Endothelial cell (in vitro differentiated cells): ENCODE measurements around the gene LRWD1. TPM values are rescaled to one million over a fixed set of nuclear protein-coding genes. Genes with fewer than 3 reads are reported as not detected.
"Not testable (repeated sequence)": the region's sequence is repeated elsewhere in the genome, so short reads cannot be mapped to it uniquely, and the experiment has no call there.

Experiments used
- DNase-seq: peaks from one replicate; pipeline ENCODE4 v3.0.0; 2021; ENCODE audit warnings: low spot score
- H3K27ac Mint-ChIP-seq: one replicate; pipeline ENCODE4 v1.8.0; 2021; ENCODE audit warnings: mixed read lengths, inconsistent platforms; ENCODE audit not compliant: unreplicated experiment
- H3K27me3 Mint-ChIP-seq: one replicate; pipeline ENCODE4 v1.8.0; 2021; ENCODE audit warnings: mild to moderate bottlenecking, moderate library complexity, mixed read lengths, inconsistent platforms; ENCODE audit not compliant: unreplicated experiment
- H3K36me3 Mint-ChIP-seq: one replicate; pipeline ENCODE4 v1.8.0; 2021; ENCODE audit warnings: mild to moderate bottlenecking, low read depth, mixed read lengths, inconsistent platforms; ENCODE audit not compliant: unreplicated experiment
- H3K4me1 Mint-ChIP-seq: one replicate; pipeline ENCODE4 v1.8.0; 2021; ENCODE audit warnings: mild to moderate bottlenecking, mixed read lengths, inconsistent platforms; ENCODE audit not compliant: unreplicated experiment
- H3K4me3 Mint-ChIP-seq: one replicate; pipeline ENCODE4 v1.8.0; 2021; ENCODE audit warnings: mild to moderate bottlenecking, mixed read lengths, inconsistent platforms; ENCODE audit not compliant: unreplicated experiment
- H3K9me3 Mint-ChIP-seq: one replicate; pipeline ENCODE4 v1.8.0; 2021; ENCODE audit warnings: mixed read lengths, inconsistent platforms; ENCODE audit not compliant: unreplicated experiment
- microRNA-seq: library from miRNA; unstranded; fragments of <30 nt; microRNA quantifications from one replicate; pipeline ENCODE4, GENCODE V29; 2020; ENCODE audit not compliant: unreplicated experiment
- total RNA-seq: library from RNA; stranded (reverse); fragmentation: NEBNext Ultra II Directional; extraction: Animal tissue kit (Norgen Biotek cat#: 25700); gene quantifications from one replicate; pipeline ENCODE4 v1.2.1, GENCODE V29; 2021; ENCODE audit not compliant: unreplicated experiment

The LRWD1 gene
- total RNA-seq, 1 donor from 2014 or later = 30.3 TPM

- not testable (repeated sequence) for H3K4me3 Mint-ChIP-seq, H3K4me1 Mint-ChIP-seq, H3K9me3 Mint-ChIP-seq, H3K27me3 Mint-ChIP-seq, H3K27ac Mint-ChIP-seq, H3K36me3 Mint-ChIP-seq
- DNase-seq = peak; percentile 18
Observed at GRCh38 chr7:102512642-102513221, 47.9 kb downstream of the LRWD1 start.

- not testable (repeated sequence) for H3K27me3 Mint-ChIP-seq, H3K9me3 Mint-ChIP-seq, H3K4me3 Mint-ChIP-seq, DNase-seq, H3K27ac Mint-ChIP-seq, H3K36me3 Mint-ChIP-seq, H3K4me1 Mint-ChIP-seq
Observed at GRCh38 chr7:102514881-102515721, 50.3 kb downstream of the LRWD1 start.

GRCh38 chr7:102515889-102516288, 51.1 kb downstream of the LRWD1 start:
- H3K27me3 Mint-ChIP-seq, H3K27ac Mint-ChIP-seq: not testable (repeated sequence)

DNA sequence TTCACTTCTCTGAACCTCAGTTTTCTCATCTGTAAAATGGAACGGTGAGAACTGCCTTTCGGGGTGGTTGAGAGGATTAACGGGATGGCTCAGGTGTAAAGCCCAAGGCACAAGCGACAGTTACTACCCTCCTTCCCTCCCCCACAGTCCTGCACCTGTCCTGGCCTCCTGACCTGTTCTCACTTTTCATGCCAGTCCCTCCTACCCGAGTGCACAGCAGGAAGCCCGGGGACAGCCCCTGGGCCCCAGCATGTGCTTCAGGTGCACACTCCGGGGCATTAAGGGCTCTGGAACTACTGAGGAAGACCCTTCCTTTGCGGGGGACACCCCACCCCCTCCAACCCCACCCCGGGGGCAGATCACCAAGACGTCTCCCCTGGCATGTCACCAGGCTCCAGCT, 52.2 kb downstream of the LRWD1 start:
- H3K9me3 Mint-ChIP-seq, H3K36me3 Mint-ChIP-seq, H3K4me1 Mint-ChIP-seq, H3K27ac Mint-ChIP-seq, DNase-seq, H3K4me3 Mint-ChIP-seq, H3K27me3 Mint-ChIP-seq: not testable (repeated sequence)

More at GRCh38 chr7:102515889-102516288, 51.1 kb downstream of the LRWD1 start:
- H3K9me3 Mint-ChIP-seq, DNase-seq, H3K4me1 Mint-ChIP-seq, H3K36me3 Mint-ChIP-seq, H3K4me3 Mint-ChIP-seq: not testable (repeated sequence)

DNA sequence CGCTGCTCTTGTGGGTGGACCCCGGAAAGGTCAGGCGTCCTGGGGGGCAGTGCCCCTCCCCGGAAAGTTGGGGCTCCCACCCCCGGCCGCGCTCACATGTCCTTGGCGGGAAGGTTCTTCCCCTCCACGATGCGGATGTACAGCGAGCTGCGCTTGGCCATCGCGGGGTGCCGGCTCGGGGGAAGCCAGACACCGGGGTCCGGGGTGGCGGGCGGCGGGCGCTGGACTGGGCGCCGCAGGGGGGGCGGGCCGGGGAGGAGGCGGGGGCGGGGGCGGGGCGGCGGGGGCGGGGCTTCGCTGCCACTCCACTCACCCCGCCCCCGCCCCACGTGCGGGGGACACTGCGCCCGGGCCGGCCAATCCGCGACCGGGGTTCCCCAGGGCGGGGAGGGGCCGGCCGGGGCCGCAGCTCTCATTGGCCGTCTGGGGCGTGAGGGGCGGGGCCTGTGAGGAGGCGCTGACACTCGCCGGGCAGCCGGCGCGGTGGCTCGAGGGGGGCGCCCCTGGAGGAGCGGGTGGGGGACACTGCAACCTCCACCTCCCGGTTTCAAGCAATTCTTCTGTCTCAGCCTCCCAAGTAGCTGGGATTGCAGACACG, 52.9 kb downstream of the LRWD1 start, which contains the start of gene RASA4B:
RASA4B (minus strand) TSS at position 228 of the 598 bp plus-strand sequence; CDS start at position 161, 67 bp downstream.
- not testable (repeated sequence) for H3K9me3 Mint-ChIP-seq, H3K27me3 Mint-ChIP-seq, DNase-seq, H3K27ac Mint-ChIP-seq, H3K4me3 Mint-ChIP-seq, H3K36me3 Mint-ChIP-seq, H3K4me1 Mint-ChIP-seq

- DNase-seq, H3K27me3 Mint-ChIP-seq, H3K4me1 Mint-ChIP-seq, H3K36me3 Mint-ChIP-seq, H3K4me3 Mint-ChIP-seq, H3K9me3 Mint-ChIP-seq, H3K27ac Mint-ChIP-seq: not testable (repeated sequence)
Observed at GRCh38 chr7:102520797-102521196, 56.0 kb downstream of the LRWD1 start.

Small RNA genes lying within 50 kb of the gene (microRNA-seq; reads per million reads assigned to microRNA genes)
- gene MIR4467 (5.2 reads per million, percentile 50 among the genes with 10 or more reads in this experiment), gene MIR5090 (3.5 reads per million, percentile 41 among the genes with 10 or more reads in this experiment)

Other genes with a start within 250 kb of the LRWD1 start
- 2.6 TPM for gene SH2B2, start 178.1 kb upstream of the LRWD1 start, total RNA-seq
- gene SPDYE6, start 108.5 kb upstream of the LRWD1 start, total RNA-seq = not detected
- gene PRKRIP1, start 68.6 kb upstream of the LRWD1 start, total RNA-seq = 41.3 TPM
- 39.3 TPM for gene ORAI2, start 31.4 kb upstream of the LRWD1 start, total RNA-seq
- 11.5 TPM for gene ALKBH4, start 121 bp upstream of the LRWD1 start, total RNA-seq
- 48.1 TPM for gene POLR2J, start 13.9 kb downstream of the LRWD1 start, total RNA-seq
- 6.2 TPM for gene RASA4B, start 52.8 kb downstream of the LRWD1 start, total RNA-seq
- 9.3 TPM for gene UPK3BL2, start 78.7 kb downstream of the LRWD1 start, total RNA-seq
- not detected for gene SPDYE2, start 86.2 kb downstream of the LRWD1 start, total RNA-seq
- gene POLR2J3, start 107.6 kb downstream of the LRWD1 start, total RNA-seq = 22.0 TPM
- 20.4 TPM for gene RASA4, start 151.8 kb downstream of the LRWD1 start, total RNA-seq
- gene UPK3BL1, start 177.8 kb downstream of the LRWD1 start, total RNA-seq = 17.4 TPM
- not detected for gene SPDYE2B, start 185.3 kb downstream of the LRWD1 start, total RNA-seq
- 9.4 TPM for gene POLR2J2, start 206.7 kb downstream of the LRWD1 start, total RNA-seq